AG04450 (cell line): ENCODE measurements around the gene TP53AIP1. TPM values are rescaled to one million over a fixed set of nuclear protein-coding genes. Genes with fewer than 3 reads are reported as not detected.

Experiments used
- CTCF ChIA-PET: fragments of 300-600, 350-600 bp; formaldehyde crosslinking; extraction: SDS; loops from one replicate; lab custom pipeline; 2022; ENCODE audit warnings: antibody characterized with exemption, inconsistent platforms; lab: Charles Lee
- POLR2A ChIA-PET: fragments of 350-600 bp; formaldehyde crosslinking; extraction: SDS; loops from one replicate; lab custom pipeline; 2021; ENCODE audit warnings: antibody characterized with exemption, inconsistent platforms; lab: Yijun Ruan, JAX
- DNase-seq: peaks from one replicate; pipeline ENCODE4 v3.0.0-alpha.2; 2011; ENCODE audit warnings: low read depth, low spot score
- H3K27ac ChIP-seq: one replicate; pipeline ENCODE4 v1.5.1; 2012; ENCODE audit warnings: low read depth, low read length, control low read depth
- H3K27me3 ChIP-seq: one replicate; pipeline ENCODE4 v1.6.0; 2012; ENCODE audit warnings: low read length; ENCODE audit not compliant: control insufficient read depth, insufficient read depth
- H3K4me3 ChIP-seq: 2 replicates; pipeline ENCODE4 v1.5.1; 2011; ENCODE audit warnings: mild to moderate bottlenecking, low read depth, low read length, control low read depth
- H3K9me3 ChIP-seq: 2 replicates; pipeline ENCODE4 v1.5.1; 2012; ENCODE audit warnings: low read length; ENCODE audit not compliant: control insufficient read depth, insufficient read depth
- polyA plus RNA-seq: library from polyadenylated mRNA; depleted of rRNA; stranded (reverse); fragments of >200 nt; gene quantifications from 2 replicates; pipeline ENCODE4 v1.2.3, GENCODE V29; 2011
- TF ChIP-seq, protein P1 (sequence below): IDR thresholded peaks from 2 replicates; pipeline ENCODE4 v1.5.1; 2011; ENCODE audit warnings: low read depth, low read length, control low read depth, inconsistent platforms

Gene TP53AIP1
- polyA plus RNA-seq, 1 experiment = not detected

DNA sequence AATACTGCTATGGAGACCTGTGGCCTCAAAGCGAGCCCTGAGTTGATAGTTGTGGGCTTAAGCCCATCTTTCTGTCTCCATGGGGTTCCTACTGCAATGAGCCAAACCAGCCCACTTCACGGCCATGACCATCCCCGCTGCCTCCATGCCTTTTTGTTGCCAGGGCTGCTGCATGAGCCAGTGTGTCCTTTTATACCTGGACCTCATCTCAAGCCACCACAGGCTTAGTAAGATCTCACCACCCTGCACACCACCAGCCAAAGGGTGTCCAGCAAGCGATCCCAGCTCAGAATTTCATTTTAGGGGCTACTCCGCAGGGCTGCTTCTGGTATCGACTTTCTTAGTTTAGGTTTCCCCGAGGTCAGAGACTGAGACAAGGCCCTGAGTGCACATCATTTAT, 8.3 kb downstream of the TP53AIP1 start:
- Histone ChIP-seq H3K4me3 (no peak overlapping the region), H3K27me3 (peaks cover 25% of the 10 kb centered on the region), H3K9me3 (no peaks in the 10 kb centered on the region), H3K27ac (no peak overlapping the region)
- DNase-seq = no peak
- ChIA-PET CTCF (interaction anchor here (0.7 kb wide), 1 partner anchor 22 kb away, joined by 3 read pairs; no protein-coding TSS in a partner anchor), POLR2A (no interaction called here)
- TF ChIP-seq, protein P1, sequence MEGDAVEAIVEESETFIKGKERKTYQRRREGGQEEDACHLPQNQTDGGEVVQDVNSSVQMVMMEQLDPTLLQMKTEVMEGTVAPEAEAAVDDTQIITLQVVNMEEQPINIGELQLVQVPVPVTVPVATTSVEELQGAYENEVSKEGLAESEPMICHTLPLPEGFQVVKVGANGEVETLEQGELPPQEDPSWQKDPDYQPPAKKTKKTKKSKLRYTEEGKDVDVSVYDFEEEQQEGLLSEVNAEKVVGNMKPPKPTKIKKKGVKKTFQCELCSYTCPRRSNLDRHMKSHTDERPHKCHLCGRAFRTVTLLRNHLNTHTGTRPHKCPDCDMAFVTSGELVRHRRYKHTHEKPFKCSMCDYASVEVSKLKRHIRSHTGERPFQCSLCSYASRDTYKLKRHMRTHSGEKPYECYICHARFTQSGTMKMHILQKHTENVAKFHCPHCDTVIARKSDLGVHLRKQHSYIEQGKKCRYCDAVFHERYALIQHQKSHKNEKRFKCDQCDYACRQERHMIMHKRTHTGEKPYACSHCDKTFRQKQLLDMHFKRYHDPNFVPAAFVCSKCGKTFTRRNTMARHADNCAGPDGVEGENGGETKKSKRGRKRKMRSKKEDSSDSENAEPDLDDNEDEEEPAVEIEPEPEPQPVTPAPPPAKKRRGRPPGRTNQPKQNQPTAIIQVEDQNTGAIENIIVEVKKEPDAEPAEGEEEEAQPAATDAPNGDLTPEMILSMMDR = no peak

GRCh38 chr11:128933481-128934178, 9.0 kb downstream of the TP53AIP1 start:
- H3K9me3 ChIP-seq = no peaks in the 10 kb centered on the region
- peaks cover 18% of the 10 kb centered on the region for H3K27me3 ChIP-seq
- CTCF ChIA-PET = interaction anchor here (0.7 kb wide), 1 partner anchor 23 kb away, joined by 3 read pairs; no protein-coding TSS in a partner anchor
- no peak overlapping the region for H3K4me3 ChIP-seq
- no peak for DNase-seq
- POLR2A ChIA-PET = no interaction called here
- H3K27ac ChIP-seq = no peak overlapping the region
- TF ChIP-seq, protein P1 = no peak

DNA sequence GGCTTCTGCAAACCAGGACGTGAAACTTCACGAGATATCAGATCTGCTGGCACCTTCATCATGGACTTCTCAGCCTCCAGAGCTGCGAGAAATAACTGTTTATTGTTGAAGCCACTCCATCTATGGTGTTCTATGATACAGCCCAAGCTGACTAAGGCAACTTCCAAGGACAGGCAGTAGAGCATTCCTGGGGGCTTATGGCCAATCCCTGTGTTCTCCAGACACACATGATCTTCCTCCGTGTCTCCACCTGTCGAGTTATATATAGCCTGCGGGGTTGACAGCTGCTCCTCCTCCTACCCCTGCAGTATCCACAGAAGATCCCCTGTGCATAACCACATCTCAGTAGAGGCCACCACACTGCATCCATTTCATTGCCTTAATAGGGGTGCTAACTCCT, 11.0 kb downstream of the TP53AIP1 start:
- H3K4me3 ChIP-seq = no peak overlapping the region
- H3K27ac ChIP-seq = no peak overlapping the region
- peaks cover 8% of the 10 kb centered on the region for H3K27me3 ChIP-seq
- CTCF ChIA-PET = no interaction called here
- H3K9me3 ChIP-seq = no peaks in the 10 kb centered on the region; the same call in 1 of the 2 replicates
- no peak for DNase-seq
- TF ChIP-seq, protein P1 = no peak
- POLR2A ChIA-PET = no interaction called here

GRCh38 chr11:128931066-128931465, 11.6 kb downstream of the TP53AIP1 start:
- Histone ChIP-seq H3K27ac (no peak overlapping the region), H3K9me3 (no peaks in the 10 kb centered on the region; the same call in 1 of the 2 replicates), H3K27me3 (peaks cover 11% of the 10 kb centered on the region), H3K4me3 (no peak overlapping the region)
- no peak for DNase-seq
- ChIA-PET POLR2A (no interaction called here), CTCF (no interaction called here)
- TF ChIP-seq, protein P1 = no peak

DNA sequence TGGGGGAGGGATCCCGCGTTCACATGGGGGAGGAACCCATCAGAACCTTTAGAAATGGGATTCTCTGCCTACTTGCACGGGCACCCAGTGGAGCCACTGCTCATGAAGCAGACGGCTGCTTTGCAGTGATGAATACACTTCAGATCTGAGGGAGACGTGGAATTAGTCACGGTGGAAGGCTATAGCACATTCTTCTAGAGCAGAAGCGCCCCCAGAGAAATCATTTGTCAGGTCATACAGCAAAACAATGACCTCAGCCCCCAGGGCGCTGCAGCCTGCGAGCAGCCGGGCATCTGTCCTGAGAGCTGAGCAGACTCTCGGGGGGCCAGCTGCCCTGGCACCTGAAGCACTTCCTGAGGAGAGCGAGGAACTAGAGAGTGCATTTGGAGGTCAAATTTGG, 12.7 kb downstream of the TP53AIP1 start:
- no peak for DNase-seq

More for the DNA sequence above, 12.7 kb downstream of the TP53AIP1 start:
- peaks cover 12% of the 10 kb centered on the region for H3K27me3 ChIP-seq
- POLR2A ChIA-PET = no interaction called here
- H3K27ac ChIP-seq = no peak overlapping the region
- TF ChIP-seq, protein P1 = no peak
- no peaks in the 10 kb centered on the region; the same call in 1 of the 2 replicates for H3K9me3 ChIP-seq
- CTCF ChIA-PET = interaction anchor here (0.5 to 2.5 kb wide), 3 partner anchors 27 to 45 kb away, joined by 3 to 15 read pairs (median 6); no protein-coding TSS in a partner anchor
- no peak overlapping the region for H3K4me3 ChIP-seq
